ENCODE results near the gene TAL2. TPM values are rescaled to one million over a fixed set of nuclear protein-coding genes. Genes with fewer than 3 reads are reported as not detected.
"Not testable (repeated sequence)": the region's sequence is repeated elsewhere in the genome, so short reads cannot be mapped to it uniquely, and the experiment has no call there.

Gene TAL2
- total RNA-seq, 1 donor from 2014 or later = not detected

DNA sequence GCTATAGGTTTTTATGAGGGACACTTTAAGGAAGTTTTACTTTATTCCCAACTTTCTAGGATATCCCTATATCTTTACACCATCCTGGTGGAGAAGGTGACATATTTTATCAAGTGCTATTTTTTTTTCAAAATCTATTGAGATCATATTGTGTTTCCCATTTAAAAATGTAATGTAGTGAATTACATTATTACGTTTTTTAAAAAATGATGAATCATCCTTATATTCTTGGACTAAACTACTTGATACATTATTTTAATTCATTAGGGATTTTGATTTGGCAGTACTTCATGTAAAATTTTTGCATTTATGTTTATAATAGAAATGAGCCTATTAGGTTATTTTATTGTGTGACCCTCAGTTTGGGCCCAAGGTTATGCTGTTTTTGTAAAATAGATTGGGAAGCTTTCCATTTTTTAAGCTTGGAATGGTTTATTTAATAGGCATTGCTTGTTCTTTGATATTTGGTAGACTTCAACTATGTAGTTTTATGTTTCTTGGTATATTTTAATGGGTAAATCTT is 36.2 kb downstream of the TAL2 start:
- peaks cover 15% of the 10 kb centered on the region for H3K4me1 ChIP-seq
- H3K36me3 ChIP-seq = no peaks in the 10 kb centered on the region
- peaks cover 6% of the 10 kb centered on the region for H3K27me3 ChIP-seq (ENCODE audit: low read depth)
- no peak for ATAC-seq
- intact Hi-C loops (cut with DNase I) = no loop called here
- no peak for DNase-seq
- H3K27ac ChIP-seq = no peak overlapping the region
- H3K9me3 ChIP-seq = no peaks in the 10 kb centered on the region
- TF ChIP-seq, protein P1, sequence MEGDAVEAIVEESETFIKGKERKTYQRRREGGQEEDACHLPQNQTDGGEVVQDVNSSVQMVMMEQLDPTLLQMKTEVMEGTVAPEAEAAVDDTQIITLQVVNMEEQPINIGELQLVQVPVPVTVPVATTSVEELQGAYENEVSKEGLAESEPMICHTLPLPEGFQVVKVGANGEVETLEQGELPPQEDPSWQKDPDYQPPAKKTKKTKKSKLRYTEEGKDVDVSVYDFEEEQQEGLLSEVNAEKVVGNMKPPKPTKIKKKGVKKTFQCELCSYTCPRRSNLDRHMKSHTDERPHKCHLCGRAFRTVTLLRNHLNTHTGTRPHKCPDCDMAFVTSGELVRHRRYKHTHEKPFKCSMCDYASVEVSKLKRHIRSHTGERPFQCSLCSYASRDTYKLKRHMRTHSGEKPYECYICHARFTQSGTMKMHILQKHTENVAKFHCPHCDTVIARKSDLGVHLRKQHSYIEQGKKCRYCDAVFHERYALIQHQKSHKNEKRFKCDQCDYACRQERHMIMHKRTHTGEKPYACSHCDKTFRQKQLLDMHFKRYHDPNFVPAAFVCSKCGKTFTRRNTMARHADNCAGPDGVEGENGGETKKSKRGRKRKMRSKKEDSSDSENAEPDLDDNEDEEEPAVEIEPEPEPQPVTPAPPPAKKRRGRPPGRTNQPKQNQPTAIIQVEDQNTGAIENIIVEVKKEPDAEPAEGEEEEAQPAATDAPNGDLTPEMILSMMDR (IDR thresholded peaks at IDR 0.05) = no peak
- H3K4me3 ChIP-seq = no peak overlapping the region

DNA sequence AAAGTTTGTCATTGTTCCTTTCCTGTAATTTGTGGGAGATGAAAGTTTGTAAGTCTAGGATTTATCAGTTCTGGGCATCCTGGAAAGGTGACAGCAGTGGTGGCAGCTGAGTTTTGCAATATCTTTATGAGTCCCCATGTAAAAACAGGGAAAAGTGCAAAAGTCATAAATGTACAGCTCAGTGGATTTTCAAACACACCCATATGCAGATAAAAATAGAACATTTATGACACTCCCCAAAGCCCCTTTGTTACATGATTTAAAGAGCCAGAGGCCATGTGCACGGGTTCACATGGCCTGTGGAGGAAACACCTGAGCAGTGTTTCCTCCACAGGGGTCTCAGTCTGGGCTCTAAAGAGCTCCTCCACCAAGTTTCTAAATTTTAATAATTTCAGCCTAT is 38.4 kb downstream of the TAL2 start:
- TF ChIP-seq, protein P1 (IDR thresholded peaks at IDR 0.05) = no peak
- Histone ChIP-seq H3K9me3 (no peaks in the 10 kb centered on the region), H3K27ac (no peak overlapping the region), H3K36me3 (no peaks in the 10 kb centered on the region), H3K4me1 (peaks cover 2% of the 10 kb centered on the region), H3K4me3 (no peak overlapping the region), H3K27me3 (ENCODE audit: low read depth) (no peaks in the 10 kb centered on the region)
- ATAC-seq = no peak
- intact Hi-C loops (cut with DNase I) = no loop called here
- DNase-seq = no peak

DNA sequence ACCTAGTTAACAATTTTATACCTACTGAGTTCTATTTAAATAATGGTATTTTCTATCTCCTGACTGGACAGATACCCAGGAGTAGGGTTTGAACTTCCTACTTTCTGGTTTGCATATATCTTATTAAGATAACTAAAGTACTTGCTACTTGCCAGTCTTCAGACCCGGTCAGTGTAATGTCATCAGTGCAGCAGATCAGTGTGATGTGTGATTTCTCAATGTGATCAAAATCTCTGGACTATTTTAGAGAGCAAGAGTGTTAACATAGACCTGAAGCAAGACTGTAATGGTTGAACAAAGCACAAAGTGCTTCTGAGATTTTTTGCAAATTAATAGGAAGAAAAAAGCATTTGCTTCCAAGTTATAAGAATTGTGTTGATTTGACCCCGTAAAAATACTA is 38.9 kb downstream of the TAL2 start:
- Histone ChIP-seq H3K27me3 (ENCODE audit: low read depth) (no peaks in the 10 kb centered on the region), H3K4me1 (no peaks in the 10 kb centered on the region), H3K27ac (no peak overlapping the region), H3K36me3 (no peaks in the 10 kb centered on the region), H3K9me3 (no peaks in the 10 kb centered on the region), H3K4me3 (no peak overlapping the region)
- intact Hi-C loops (cut with DNase I) = no loop called here
- TF ChIP-seq, protein P1 (IDR thresholded peaks at IDR 0.05) = no peak
- no peak for ATAC-seq
- no peak for DNase-seq

DNA sequence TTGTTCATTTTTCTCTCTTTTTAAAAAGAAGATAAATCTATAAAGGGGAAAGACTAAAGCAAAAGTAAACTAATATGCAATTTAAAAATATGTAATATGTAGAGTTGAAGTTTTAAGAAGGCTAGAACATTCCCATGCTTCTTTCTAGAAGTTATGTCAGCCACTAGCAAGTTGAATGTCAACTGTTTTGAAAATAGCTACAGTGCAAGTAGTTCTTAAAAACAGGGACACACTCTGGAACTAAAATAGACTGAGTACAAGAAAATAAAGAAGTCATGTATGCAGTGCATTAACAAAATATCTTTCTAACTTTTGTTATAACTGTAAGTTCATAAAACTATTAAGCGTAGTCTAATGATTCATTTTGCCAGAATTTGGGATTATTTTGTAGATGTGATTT is 40.0 kb downstream of the TAL2 start:
- H3K4me1 ChIP-seq = no peaks in the 10 kb centered on the region
- no peak overlapping the region for H3K4me3 ChIP-seq
- H3K36me3 ChIP-seq = no peaks in the 10 kb centered on the region
- ATAC-seq (no peak), DNase-seq (no peak)
- no peak overlapping the region for H3K27ac ChIP-seq
- no peaks in the 10 kb centered on the region for H3K9me3 ChIP-seq
- no peaks in the 10 kb centered on the region for H3K27me3 ChIP-seq (ENCODE audit: low read depth)
- TF ChIP-seq, protein P1 (IDR thresholded peaks at IDR 0.05) = no peak
- intact Hi-C loops (cut with DNase I) = no loop called here

DNA sequence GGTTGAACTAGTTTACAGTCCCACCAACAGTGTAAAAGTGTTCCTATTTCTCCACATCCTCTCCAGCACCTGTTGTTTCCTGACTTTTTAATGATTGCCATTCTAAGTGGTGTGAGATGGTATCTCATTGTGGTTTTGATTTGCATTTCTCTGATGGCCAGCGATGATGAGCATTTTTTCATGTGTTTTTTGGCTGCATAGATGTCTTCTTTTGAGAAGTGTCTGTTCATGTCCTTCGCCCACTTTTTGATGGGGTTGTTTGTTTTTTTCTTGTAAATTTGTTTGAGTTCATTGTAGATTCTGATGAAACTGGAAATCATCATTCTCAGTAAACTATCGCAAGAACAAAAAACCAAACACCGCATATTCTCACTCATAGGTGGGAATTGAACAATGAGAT is 41.4 kb downstream of the TAL2 start:
- H3K4me1 ChIP-seq; DNase-seq; H3K36me3 ChIP-seq; H3K4me3 ChIP-seq; H3K27ac ChIP-seq; H3K27me3 ChIP-seq (ENCODE audit: low read depth); intact Hi-C loops (cut with DNase I); H3K9me3 ChIP-seq; ATAC-seq: not testable (repeated sequence)

DNA sequence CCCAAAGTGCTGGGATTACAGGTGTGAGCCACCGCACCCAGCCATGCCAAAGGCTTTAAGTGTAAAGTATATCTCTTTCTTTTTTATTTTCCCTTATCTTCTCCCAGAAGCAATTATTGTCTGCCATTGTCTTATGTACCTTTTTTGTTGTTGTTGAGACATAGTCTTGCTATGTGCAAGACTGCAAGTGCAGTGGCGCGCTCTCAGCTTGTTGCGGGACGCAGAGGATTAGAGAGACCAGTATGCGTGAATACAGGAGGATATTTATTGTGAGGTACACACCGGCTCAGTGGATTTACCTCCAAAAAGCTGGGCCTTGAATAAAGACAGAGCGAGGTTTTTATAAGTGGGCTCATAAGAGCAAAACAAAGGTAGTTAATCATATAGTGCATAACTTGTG is 43.9 kb downstream of the TAL2 start:
- TF ChIP-seq, protein P1 (IDR thresholded peaks at IDR 0.05) = no peak
- H3K27me3 ChIP-seq (ENCODE audit: low read depth) = no peaks in the 10 kb centered on the region
- H3K27ac ChIP-seq = no peak overlapping the region
- H3K4me3 ChIP-seq = no peak overlapping the region
- no peak for DNase-seq
- no peak for ATAC-seq
- intact Hi-C loops (cut with DNase I) = no loop called here
- no peaks in the 10 kb centered on the region for H3K36me3 ChIP-seq
- no peaks in the 10 kb centered on the region for H3K9me3 ChIP-seq
- no peaks in the 10 kb centered on the region for H3K4me1 ChIP-seq
